GM12872 (cell line): ENCODE measurements around the gene WDPCP.

Source experiments
- TF ChIP-seq, protein P1 (sequence below): IDR thresholded peaks from 3 replicates; pipeline ENCODE4 v1.5.1; 2011; ENCODE audit warnings: low read depth, mild to moderate bottlenecking, low read length, moderate library complexity; ENCODE audit not compliant: insufficient read depth

Gene WDPCP

DNA sequence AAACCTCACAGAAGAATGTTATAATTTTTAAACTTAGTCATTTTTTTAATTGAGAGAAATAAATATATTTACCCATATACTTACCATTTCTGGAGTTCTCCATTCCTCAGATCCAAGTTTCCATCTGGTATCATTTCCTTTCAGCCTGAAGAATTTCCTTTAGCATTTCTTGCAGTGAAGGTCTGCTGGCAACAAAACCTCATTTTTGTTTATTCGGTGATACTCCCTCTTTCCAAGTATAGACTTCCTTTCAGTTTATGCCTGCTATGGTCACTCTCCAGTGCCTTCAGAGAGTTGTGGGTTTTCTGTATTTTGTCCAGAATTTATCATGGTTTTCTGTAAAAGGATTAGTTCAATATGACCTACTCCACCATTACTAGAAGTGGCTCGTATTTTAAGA lies 17.0 kb downstream of the WDPCP start:
- TF ChIP-seq, protein P1, sequence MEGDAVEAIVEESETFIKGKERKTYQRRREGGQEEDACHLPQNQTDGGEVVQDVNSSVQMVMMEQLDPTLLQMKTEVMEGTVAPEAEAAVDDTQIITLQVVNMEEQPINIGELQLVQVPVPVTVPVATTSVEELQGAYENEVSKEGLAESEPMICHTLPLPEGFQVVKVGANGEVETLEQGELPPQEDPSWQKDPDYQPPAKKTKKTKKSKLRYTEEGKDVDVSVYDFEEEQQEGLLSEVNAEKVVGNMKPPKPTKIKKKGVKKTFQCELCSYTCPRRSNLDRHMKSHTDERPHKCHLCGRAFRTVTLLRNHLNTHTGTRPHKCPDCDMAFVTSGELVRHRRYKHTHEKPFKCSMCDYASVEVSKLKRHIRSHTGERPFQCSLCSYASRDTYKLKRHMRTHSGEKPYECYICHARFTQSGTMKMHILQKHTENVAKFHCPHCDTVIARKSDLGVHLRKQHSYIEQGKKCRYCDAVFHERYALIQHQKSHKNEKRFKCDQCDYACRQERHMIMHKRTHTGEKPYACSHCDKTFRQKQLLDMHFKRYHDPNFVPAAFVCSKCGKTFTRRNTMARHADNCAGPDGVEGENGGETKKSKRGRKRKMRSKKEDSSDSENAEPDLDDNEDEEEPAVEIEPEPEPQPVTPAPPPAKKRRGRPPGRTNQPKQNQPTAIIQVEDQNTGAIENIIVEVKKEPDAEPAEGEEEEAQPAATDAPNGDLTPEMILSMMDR: no peak

DNA sequence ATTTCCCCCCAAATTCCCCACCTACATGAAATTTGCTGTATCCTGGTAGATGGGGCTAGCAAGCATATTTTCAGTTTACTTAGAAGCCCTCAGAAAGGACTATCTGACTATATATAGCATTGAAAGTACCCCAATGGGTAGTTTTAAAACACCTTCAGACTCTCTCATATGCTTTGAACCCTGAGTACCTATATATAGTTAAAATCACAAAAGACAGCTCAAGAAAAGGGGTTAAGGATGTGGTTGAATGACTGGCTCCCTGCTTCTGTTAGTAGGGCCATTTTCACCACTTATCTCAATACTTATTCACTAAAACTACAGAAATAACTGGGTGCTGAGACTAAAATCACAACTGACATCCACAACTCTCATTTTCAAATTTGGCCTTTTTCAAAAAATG lies 18.5 kb downstream of the WDPCP start:
- TF ChIP-seq, protein P1: no peak

DNA sequence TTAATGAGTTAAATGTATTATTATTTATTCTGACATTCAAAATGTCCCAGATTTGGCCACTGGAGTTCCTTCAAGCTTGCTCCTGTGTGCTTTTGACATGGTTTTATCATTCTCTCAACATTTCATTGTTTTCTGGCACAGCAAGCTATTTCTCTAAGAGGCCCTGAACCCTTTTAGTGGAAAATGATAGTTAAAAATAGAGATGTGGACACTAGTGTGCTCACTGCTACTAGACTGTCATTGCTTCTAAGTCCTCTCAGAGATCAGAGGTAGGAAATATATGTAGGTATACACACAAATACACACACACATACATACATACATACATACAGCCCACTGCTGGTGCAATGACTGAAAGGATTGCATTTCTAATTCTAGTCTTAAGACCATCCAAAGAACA lies 25.5 kb downstream of the WDPCP start:
- TF ChIP-seq, protein P1: no peak

DNA sequence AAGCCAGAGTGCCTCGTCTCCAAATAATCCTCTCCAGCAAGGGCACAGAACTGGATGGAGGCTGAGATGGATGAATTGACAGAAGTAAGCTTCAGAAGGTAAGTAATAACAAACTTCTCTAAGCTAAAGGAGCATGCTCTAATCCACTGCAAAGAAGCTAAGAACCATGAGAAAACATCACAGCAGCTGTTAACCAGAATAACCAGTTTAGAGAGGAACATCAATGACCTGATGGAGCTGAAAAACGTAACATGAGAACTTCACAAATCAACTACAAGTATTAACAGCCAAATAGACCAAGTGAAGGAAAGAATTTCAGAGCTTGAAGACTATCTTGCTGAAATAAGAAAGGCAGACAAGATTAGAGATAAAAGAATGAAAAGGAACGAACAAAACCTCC lies 32.3 kb downstream of the WDPCP start:
- TF ChIP-seq, protein P1: no peak

DNA sequence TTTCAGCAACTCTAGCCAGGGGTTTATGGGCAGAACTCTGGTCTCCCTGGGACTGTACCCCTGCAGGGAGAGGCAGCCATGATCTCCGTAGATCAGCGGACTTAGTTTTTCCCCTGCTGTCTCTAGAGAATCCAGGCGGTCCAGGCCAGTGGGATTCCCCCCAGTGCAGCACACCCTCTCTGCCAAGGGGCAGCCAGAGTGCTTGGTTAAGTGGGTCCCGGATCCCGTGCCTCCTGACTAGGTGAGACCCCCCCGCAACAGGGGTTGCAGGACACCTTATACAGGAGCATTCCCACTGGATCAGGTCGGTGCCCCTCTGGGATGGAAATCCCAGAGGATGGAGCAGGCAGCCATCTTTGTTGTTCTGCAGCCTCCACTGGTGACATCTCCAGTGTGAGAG lies 33.0 kb downstream of the WDPCP start:
- TF ChIP-seq, protein P1: no peak

DNA sequence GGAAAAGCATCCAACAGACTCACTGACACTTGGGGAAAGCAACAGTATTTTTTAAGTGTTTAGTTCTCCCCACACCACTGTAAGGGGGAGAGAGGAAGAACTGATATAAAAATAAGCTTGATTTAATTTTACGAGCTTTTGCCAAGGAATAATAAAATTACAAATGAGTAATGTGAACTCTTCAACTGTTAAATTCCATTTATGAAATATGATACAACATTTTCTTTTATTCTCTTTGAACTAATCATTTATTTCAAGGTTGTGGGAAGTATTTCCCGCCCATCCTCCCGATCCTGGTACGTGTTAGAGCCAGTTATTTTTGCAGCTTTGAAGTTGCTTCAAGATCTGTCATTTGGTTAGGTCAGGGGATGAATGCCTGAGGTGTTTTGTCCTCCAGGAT lies 35.2 kb downstream of the WDPCP start:
- TF ChIP-seq, protein P1: no peak

DNA sequence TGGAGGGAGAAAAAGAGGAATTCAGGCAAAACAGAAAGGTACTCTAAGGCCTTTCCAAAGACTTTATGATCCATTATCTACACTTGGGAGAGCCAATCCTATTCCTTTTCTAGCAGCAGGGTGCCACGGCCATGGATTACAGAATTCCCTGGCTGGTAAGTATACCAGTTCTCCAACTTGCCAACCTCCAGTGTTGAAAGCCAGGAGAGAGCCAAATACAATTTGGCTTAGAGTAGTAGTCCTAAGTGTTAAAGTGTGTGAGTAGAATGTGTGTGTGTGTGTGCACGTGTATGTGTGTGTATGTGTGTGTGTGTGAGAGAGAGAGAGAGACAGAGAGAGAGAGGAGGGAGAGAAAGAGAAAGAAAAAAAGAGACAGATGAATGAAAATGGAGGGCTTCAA lies 43.3 kb downstream of the WDPCP start:
- TF ChIP-seq, protein P1: no peak
